Activated T-cell treated with anti-CD3 and anti-CD28 coated beads, Interleukin-2, amount 50 U/mL, for 4 hours (primary cell): Measurements from ENCODE around the gene CHSY1. TPM values are rescaled to one million over a fixed set of nuclear protein-coding genes. Genes with fewer than 3 reads are reported as not detected.

ENCODE experiments used
- ATAC-seq, 2 donors: fragments of 200-7000 bp; cut with Tn5 transposase; one replicate each; pipeline ENCODE4 v1.10.0; 2021
- DNase-seq: peaks from one replicate; pipeline ENCODE4 v3.0.0-alpha.2; 2020
- H3K27me3 Mint-ChIP-seq: one replicate; pipeline ENCODE4 v1.8.0; 2021; ENCODE audit warnings: low read depth, mixed read lengths
- H3K36me3 Mint-ChIP-seq: one replicate; pipeline ENCODE4 v1.8.0; 2022; ENCODE audit warnings: mixed read lengths; ENCODE audit not compliant: insufficient read depth
- H3K4me1 Mint-ChIP-seq: one replicate; pipeline ENCODE4 v1.8.0; 2021; ENCODE audit warnings: low read depth, mixed read lengths
- H3K4me3 Mint-ChIP-seq: one replicate; pipeline ENCODE4 v1.8.0; 2021; ENCODE audit warnings: mild to moderate bottlenecking, moderate library complexity, mixed read lengths
- H3K9me3 Mint-ChIP-seq: one replicate; pipeline ENCODE4 v1.8.0; 2021; ENCODE audit warnings: mixed read lengths
- total RNA-seq, 3 donors: library from RNA; stranded (reverse); gene quantifications; one replicate each; pipeline ENCODE4 v1.2.1, GENCODE V29; 2021

Gene CHSY1
- total RNA-seq, 3 donors from 2014 or later: 79.7 to 94.4 (median 88.0) TPM

DNA sequence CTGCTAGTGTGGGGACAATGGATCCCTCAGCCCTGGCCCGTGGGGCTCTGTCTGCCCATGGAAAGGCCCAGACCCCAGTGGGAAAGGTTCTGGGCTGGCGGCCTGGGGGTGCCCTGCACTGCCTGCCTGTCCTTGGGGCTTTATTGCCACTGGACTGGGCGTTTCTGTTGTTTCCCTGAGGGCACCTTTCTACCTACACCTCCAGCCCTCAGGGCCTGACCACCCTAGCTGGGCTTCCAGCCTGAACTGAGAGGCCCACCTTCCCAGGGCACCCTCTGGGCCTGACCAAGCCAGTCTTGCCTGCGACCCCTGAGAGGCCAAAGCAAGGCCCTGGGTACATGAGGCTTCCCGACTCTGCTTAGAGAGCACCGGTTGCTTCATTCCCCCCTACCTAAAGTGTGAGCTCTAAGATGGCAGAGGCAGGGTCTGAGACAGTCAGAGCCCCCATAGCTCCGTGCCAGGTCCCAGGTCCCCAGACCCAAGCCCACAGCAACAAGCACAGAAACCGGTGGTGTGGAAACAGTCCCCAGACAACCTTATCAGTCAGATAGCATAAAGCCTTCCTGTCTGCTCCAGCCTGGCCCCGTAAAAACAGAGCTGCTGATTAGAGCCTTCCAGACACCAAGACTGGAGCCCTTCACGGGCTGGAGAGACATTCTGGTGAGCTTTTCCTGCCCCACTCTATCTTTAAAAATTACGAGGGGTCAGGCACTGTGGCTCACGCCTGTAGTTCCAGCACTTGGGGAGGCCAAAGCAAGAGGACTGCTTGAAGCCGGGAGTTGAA is 102.8 kb downstream of the CHSY1 start:
- Mint-ChIP-seq H3K36me3 (no peaks in the 10 kb centered on the region), H3K27me3 (no peaks in the 10 kb centered on the region), H3K4me1 (peaks cover 8% of the 10 kb centered on the region), H3K9me3 (no peaks in the 10 kb centered on the region), H3K4me3 (no peak overlapping the region)
- DNase-seq (no peak), ATAC-seq (no peak)

DNA sequence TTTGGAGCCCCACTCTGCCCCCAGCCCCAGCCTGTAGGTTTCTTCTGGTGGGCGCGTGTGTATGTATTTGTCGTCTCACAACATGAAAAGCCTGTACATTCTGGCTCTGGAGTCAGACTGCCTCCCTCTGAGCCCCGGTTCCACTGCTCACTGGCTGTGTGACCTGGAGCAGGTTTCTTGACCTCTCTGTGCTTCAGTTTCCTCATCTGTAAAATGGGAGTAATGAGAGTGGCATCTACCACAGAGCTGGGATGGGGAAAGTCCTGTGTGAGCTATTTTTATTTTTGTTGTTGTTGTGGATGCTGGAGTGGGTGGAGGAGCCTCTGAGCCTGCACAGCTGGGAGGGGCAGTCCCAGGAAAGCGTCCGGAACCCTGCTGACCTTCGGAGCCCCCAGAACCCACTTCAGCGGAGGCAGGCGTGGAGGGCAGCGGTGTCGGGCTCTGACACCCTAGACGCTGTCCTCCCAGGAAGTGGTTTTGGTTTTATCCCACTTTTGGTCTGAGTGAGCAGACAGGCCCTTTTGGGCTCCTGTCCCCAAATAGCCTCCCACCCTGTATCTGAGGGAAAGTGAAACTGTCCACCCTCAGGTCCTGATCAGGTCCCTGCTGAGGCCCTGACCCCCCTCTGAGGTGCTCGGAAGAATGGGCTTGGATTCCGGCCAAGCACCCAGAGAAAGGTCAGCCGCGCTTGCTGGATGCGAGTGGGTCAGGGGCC is 103.5 kb downstream of the CHSY1 start:
- Mint-ChIP-seq H3K36me3 (no peaks in the 10 kb centered on the region), H3K4me3 (no peak overlapping the region), H3K9me3 (no peaks in the 10 kb centered on the region), H3K27me3 (no peaks in the 10 kb centered on the region), H3K4me1 (peaks cover 8% of the 10 kb centered on the region)
- no peak for ATAC-seq
- DNase-seq: no peak

DNA sequence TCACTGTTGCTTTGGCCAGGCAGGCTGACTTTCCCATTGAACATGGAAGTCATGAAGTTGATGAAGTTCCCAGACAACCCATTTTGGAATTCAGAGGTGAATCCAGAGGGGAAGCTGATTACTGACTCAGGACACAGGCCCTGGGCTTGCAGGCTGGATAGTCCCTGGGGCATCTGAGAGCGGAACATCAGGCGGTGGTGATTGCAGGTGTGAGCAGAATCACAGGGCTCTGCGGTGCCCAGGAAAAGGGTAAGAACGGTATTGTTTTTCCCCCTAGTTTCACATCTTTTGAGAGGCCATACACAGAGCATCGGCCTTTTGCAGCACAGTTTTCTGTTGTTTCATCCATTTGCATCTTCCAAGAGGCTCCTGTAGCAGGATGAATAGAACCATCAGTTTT is 104.7 kb downstream of the CHSY1 start:
- Mint-ChIP-seq H3K9me3 (no peaks in the 10 kb centered on the region), H3K27me3 (no peaks in the 10 kb centered on the region), H3K4me3 (no peak overlapping the region), H3K4me1 (peaks cover 8% of the 10 kb centered on the region), H3K36me3 (no peaks in the 10 kb centered on the region)
- DNase-seq (no peak), ATAC-seq (no peak)

DNA sequence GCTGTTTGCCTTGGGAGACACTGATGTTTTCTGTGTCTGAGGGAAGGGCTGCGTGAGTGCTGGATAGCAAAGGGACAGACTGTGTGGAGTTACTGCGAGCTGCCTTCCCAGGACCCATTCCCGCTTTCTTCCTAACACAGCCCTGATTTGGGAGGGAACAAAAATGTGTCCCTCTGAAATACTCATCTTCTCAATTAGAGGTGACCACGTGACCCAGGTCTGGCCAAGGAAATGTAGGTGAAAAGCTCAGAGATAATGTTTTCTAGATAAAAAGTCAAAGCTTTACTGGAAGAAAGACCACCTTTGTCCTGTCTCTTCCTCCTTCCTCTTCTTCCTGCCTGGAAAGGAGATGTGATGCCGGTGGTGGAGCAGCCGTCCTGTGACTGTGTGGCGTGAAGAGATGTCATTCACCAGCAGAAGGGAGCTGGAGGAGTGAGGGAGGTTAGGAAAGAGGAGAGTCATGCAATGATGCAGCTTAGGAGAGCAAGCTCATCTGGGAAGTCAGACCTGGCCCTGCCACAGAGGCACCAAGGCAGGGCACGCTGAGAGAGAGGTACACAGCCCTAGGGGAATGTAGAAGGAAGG is 105.6 kb downstream of the CHSY1 start:
- Mint-ChIP-seq H3K36me3 (no peaks in the 10 kb centered on the region), H3K27me3 (no peaks in the 10 kb centered on the region), H3K4me1 (peaks cover 4% of the 10 kb centered on the region), H3K9me3 (no peaks in the 10 kb centered on the region), H3K4me3 (no peak overlapping the region)
- DNase-seq (no peak), ATAC-seq (no peak)

DNA sequence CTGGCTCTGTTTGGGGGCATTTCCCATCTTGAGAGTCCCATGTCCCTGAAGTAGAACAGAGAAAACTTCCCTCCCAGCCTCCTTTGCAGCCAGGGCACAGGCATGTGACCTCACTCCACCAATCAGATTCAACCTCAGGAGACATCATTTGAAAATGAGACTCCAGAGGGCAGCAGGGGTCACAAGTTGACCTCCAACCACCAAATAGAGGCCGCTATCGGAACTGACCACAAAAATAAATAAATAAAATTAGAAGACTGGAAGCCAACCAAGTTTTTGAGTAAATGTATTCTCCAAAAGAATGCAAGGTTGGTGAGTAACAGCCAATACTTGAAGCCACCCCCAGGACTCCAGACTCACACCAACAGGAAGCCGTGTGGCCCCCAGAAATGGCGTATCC is 106.5 kb downstream of the CHSY1 start:
- ATAC-seq (no peak), DNase-seq (no peak)
- H3K4me3 Mint-ChIP-seq: no peak overlapping the region
- H3K27me3 Mint-ChIP-seq: no peaks in the 10 kb centered on the region
- no peaks in the 10 kb centered on the region for H3K36me3 Mint-ChIP-seq
- no peaks in the 10 kb centered on the region for H3K9me3 Mint-ChIP-seq
- H3K4me1 Mint-ChIP-seq: peaks cover 2% of the 10 kb centered on the region

DNA sequence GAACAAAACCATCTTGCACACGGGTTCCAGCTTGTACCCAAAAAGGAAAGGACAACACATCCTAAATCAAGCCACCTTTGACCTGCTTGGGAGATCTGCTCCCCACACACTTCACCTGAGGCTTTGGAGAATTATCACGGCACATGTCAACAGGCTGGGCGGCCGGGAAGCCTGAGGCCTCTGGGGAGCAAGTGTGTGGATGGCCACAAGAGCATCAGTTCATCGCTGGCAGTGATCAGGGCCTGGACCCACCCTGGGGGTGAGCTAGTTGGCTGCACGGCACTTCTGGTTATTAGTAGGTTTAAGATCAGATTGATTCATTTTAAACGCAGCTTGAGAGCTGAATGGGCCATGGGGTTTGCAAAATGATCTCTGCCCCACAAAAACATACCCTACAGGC is 108.5 kb downstream of the CHSY1 start:
- no peak for DNase-seq
- ATAC-seq: no peak
- H3K4me1 Mint-ChIP-seq: peaks cover 5% of the 10 kb centered on the region
- no peaks in the 10 kb centered on the region for H3K27me3 Mint-ChIP-seq
- H3K4me3 Mint-ChIP-seq: no peak overlapping the region
- H3K9me3 Mint-ChIP-seq: no peaks in the 10 kb centered on the region
- no peaks in the 10 kb centered on the region for H3K36me3 Mint-ChIP-seq

DNA sequence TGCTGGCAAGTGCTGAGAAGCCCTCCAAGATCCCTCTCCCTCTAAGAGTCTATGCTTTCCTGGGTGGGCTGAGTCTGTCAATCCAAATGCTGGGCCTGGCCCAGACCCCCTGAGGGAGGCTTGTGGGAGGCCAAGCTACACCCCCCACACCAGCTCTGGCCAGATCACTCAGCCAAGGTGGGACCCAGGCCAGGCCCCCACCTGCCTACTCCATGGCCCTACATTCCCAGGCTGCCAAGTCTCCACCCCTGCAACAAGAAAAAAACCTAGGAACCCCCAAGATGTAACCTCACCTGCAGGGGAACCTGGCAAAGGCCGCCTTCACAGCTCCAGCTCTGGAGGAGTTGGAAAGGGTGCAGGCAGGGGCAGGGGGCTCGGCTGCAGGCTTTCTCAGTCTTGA is 109.1 kb downstream of the CHSY1 start:
- peaks cover 4% of the 10 kb centered on the region for H3K4me1 Mint-ChIP-seq

DNA sequence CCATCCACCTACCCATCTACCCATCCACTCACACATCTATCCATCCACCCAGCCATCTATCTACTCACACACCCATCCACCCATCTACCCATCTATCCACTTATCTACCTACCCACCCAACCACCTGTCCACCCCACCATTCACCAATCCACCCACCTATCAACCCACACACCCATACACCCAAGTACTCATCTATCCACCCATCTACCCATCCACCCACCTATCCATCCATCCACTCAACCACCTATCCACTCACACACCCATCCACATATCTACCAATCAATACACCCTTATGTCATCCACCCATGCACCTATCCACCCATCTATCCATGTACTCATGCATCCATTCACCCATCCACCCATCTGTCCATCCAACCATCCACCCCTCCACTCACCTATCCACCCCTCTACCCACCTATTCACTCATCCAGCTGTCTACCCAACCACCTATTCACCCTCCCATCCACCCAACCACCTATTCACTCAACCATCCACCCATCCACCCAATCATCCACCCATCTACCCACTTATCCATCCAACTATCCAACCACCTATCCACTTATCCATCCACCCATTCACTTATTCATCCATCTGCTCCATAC is 109.8 kb downstream of the CHSY1 start:
- peaks cover 11% of the 10 kb centered on the region for H3K4me1 Mint-ChIP-seq
- H3K4me3 Mint-ChIP-seq: no peak overlapping the region
- ATAC-seq (no peak), DNase-seq (no peak)
- no peaks in the 10 kb centered on the region for H3K27me3 Mint-ChIP-seq
- no peaks in the 10 kb centered on the region for H3K36me3 Mint-ChIP-seq
- no peaks in the 10 kb centered on the region for H3K9me3 Mint-ChIP-seq

More for the DNA sequence above, 109.1 kb downstream of the CHSY1 start:
- Mint-ChIP-seq H3K36me3 (no peaks in the 10 kb centered on the region), H3K4me3 (no peak overlapping the region), H3K9me3 (no peaks in the 10 kb centered on the region), H3K27me3 (no peaks in the 10 kb centered on the region)
- DNase-seq: no peak
- no peak for ATAC-seq

DNA sequence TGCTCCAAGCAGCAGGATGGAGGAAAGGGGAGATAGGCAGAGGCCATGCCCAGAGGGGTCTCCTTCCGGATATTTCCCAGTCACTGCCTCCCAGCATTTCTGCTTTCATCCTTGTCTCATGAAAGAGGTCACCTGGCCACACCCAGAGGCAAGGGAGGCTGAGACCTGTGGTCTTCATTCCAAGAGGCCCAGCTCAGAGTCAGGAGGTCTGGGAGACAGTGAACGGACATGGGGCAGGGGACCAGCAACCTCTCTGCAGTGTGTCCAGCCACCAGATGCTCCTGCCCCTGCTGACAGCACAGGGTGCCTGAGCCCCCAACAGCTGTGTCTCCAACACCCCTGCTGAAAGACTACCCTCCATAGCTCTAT is 111.2 kb downstream of the CHSY1 start:
- no peak overlapping the region for H3K4me3 Mint-ChIP-seq
- DNase-seq: no peak
- peaks cover 22% of the 10 kb centered on the region for H3K4me1 Mint-ChIP-seq
- H3K36me3 Mint-ChIP-seq: no peaks in the 10 kb centered on the region
- no peak for ATAC-seq
- no peaks in the 10 kb centered on the region for H3K9me3 Mint-ChIP-seq
- H3K27me3 Mint-ChIP-seq: no peaks in the 10 kb centered on the region

DNA sequence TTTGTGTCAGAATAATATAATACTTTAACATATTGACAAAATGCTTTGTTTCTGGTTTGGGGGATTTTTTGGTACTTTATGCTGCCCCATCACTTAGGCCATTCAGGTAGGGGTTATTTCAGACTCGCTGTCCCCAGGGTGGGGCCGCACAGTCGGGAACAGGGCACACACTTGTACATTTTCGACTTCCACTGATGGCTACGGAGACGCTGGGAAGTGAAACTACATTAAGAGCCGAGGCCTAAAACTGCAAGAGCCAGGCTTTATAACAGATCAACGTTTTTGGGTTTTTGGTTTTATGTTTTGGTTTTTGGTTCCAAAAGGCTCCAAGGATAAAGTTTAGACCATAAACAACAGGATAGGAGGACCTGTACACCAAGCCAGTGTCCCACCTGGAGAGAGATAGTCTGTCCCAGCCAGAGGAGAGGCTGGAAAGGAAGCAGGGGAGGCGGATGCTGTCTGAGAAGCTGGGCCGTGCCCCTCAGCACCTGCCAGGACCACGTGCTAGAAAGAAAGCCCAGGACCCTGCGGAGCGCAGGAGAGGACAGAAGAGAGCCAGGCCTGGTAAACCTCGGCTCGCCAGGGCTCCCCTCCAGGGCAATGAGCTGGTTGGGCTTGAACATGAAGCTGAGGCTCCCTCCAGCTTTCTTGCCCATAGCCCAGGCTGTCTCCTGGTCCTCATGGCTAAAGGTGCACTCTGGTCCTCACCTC is 111.7 kb downstream of the CHSY1 start:
- Mint-ChIP-seq H3K27me3 (no peaks in the 10 kb centered on the region), H3K4me1 (peaks cover 26% of the 10 kb centered on the region), H3K9me3 (no peaks in the 10 kb centered on the region), H3K36me3 (no peaks in the 10 kb centered on the region), H3K4me3 (no peak overlapping the region)
- DNase-seq (no peak), ATAC-seq (no peak)

DNA sequence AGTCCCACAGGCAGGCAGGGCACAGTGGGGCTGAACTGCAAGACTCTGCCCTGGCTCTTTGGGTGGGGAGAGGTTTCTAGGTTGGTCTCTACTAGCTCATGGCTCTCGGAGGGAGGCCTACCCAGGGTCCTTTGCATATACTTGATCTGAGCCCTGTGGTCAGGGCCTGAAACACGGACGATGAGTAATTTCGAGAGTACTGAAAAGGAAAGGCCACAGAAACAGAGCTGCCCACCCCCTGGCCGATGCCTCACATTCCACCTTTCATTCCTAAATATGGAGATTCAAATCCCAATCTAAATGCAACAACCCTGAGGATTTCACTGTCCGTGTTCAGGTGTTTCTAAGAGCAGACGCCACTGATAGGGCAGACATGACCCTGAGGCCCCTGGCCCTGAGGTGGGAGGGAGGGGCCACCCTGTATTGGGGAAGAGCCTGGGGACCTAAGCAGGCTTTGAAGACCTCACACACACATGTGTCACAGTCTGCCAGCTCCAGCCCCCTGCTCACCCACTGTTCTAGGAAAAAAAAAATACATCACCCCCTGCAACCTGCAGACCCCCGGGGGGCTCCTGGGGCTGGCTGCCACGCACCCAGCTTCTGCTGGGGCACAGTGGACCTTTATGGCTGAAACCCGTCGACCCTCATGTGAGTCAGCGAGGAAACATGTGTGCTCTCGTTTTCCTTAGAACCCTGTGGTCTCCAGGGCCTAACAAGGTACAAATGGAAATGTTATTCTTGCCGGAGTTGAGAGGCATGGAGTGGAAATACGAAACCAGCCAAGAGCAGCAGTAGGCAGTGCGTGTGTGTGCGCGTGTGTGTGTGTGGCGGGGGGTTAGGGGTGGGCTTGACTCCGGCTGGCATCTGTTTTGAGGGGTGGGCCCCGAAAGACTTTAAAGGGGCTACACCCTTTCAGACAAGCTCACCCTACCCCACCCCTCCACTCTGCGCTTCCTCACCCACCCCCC is 112.7 kb downstream of the CHSY1 start:
- Mint-ChIP-seq H3K9me3 (peaks cover 5% of the 10 kb centered on the region), H3K4me3 (no peak overlapping the region), H3K36me3 (no peaks in the 10 kb centered on the region), H3K4me1 (peaks cover 26% of the 10 kb centered on the region), H3K27me3 (no peaks in the 10 kb centered on the region)
- DNase-seq (no peak), ATAC-seq (no peak)

DNA sequence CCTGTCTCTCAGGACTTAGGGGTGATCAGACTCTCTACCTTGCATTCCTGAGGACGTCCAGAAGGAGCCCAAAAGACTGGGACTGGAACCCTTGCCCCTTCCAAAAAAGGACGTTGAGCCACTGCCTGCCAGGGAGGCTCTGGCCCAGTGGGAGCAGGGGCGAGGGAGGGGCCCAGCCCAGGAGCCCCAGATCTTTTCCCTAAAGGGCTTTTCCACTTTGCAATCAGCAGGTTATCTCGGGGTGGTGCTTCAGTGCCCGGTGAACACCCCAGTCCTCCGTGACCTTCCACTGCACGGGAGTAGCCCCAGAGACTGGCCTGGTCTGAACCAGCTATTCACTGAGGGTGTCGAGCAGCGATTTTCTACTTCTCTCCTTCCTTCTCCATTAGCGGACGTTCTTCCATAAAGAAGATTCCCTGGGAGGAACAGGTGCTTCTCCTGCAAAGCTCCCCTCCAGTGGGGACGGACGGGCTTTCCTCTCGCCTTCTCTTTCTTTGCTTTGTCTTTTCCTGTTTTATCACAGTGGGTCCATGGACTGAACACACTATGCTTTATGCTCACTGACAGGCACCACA is 113.7 kb downstream of the CHSY1 start:
- H3K4me1 Mint-ChIP-seq: peaks cover 26% of the 10 kb centered on the region
- no peak overlapping the region for H3K4me3 Mint-ChIP-seq
- DNase-seq: no peak
- H3K27me3 Mint-ChIP-seq: no peaks in the 10 kb centered on the region
- no peak for ATAC-seq
- no peaks in the 10 kb centered on the region for H3K36me3 Mint-ChIP-seq
- peaks cover 5% of the 10 kb centered on the region for H3K9me3 Mint-ChIP-seq

DNA sequence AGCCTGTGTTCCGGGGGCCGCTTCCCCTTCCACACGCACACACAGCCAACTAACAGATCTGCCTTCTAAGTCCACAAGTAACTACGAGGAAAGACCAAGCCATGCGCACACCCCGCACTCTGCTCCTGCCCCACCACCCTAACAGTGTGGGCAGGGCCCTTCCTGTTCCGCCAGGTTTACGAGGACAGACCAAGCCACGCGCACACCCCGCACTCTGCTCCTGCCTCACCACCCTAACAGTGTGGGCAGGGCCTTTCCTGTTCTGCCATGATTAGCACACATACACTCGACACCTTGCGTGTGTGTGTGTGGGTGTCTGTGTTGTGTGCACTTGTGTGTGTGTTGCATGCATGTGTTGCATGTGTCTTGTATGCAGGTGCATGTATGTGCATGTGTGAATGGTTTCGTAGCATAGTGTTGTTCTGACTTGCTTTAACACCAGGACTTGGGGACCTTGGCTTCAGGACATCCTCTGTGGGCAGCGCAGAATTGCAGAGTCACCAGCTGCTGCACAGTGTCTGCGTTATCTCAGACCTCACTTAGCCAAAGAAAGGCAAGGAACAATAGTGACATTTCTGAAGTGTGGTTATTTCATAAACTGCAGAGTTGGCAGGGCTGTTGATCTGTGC is 114.4 kb downstream of the CHSY1 start:
- ATAC-seq (peak; percentile 54 to 70), DNase-seq (no peak)
- Mint-ChIP-seq H3K27me3 (no peaks in the 10 kb centered on the region), H3K4me1 (peaks cover 26% of the 10 kb centered on the region), H3K4me3 (no peak overlapping the region), H3K9me3 (peaks cover 5% of the 10 kb centered on the region), H3K36me3 (no peaks in the 10 kb centered on the region)
